MCF 10A (cell line): Measurements from ENCODE around the gene FRAS1. TPM values are rescaled to one million over a fixed set of nuclear protein-coding genes. Genes with fewer than 3 reads are reported as not detected.

Experiments
- BruUV-seq: library from RNA; stranded (reverse); fragments of 400-500 nt; replicated peaks from 2 replicates; lab custom pipeline; 2021; lab: Mats Ljungman, UMichigan
- CTCF ChIA-PET: fragments of 300-600 bp; sonication (Branson Sonifier 250); formaldehyde crosslinking; extraction: SDS; loops from one replicate; lab custom pipeline; 2021; ENCODE audit warnings: antibody characterized with exemption, inconsistent platforms; lab: Yijun Ruan, JAX
- POLR2A ChIA-PET: fragments of 300-600, 350-650 bp; sonication (Branson Sonifier 250); formaldehyde crosslinking; extraction: SDS; loops from one replicate; lab custom pipeline; 2020; ENCODE audit warnings: antibody characterized with exemption, inconsistent platforms; lab: Yijun Ruan, JAX
- DNase-seq: peaks from one replicate; pipeline ENCODE4 v3.0.0-alpha.2; 2018; ENCODE audit not compliant: unreplicated experiment
- H3K27ac Mint-ChIP-seq: one replicate; pipeline ENCODE4 v1.8.0; 2022; ENCODE audit warnings: mild to moderate bottlenecking, low read depth, mixed read lengths; ENCODE audit not compliant: unreplicated experiment
- H3K27me3 Mint-ChIP-seq: one replicate; pipeline ENCODE4 v1.8.0; 2022; ENCODE audit warnings: mixed read lengths; ENCODE audit not compliant: insufficient read depth, unreplicated experiment
- H3K36me3 Mint-ChIP-seq: one replicate; pipeline ENCODE4 v1.8.0; 2022; ENCODE audit warnings: mild to moderate bottlenecking, moderate library complexity, mixed read lengths; ENCODE audit not compliant: insufficient read depth, unreplicated experiment
- H3K4me1 Mint-ChIP-seq: one replicate; pipeline ENCODE4 v1.8.0; 2022; ENCODE audit warnings: mixed read lengths; ENCODE audit not compliant: insufficient read depth, unreplicated experiment
- H3K4me3 Mint-ChIP-seq: one replicate; pipeline ENCODE4 v1.8.0; 2022; ENCODE audit warnings: mild to moderate bottlenecking, moderate library complexity, mixed read lengths; ENCODE audit not compliant: unreplicated experiment
- H3K9me3 Mint-ChIP-seq: one replicate; pipeline ENCODE4 v1.8.0; 2022; ENCODE audit warnings: mixed read lengths; ENCODE audit not compliant: unreplicated experiment
- intact Hi-C: fragments of 100-400 bp; cut with micrococcal nuclease; formaldehyde crosslinking; loops from 2 replicates; pipeline ENCODE4 v1.14.1; 2022
- total RNA-seq: library from RNA; stranded (reverse); gene quantifications from 2 replicates; pipeline ENCODE4 v1.2.3, GENCODE V29; 2022
- TF ChIP-seq, protein P1 (sequence below): fragments of 200-600 bp; IDR thresholded peaks from one replicate; pipeline ENCODE4 v1.8.0; 2022; ENCODE audit warnings: antibody characterized with exemption, mild to moderate bottlenecking; ENCODE audit not compliant: unreplicated experiment

Gene FRAS1
- total RNA-seq, 1 experiment from 2014 or later = 2.0 TPM

DNA sequence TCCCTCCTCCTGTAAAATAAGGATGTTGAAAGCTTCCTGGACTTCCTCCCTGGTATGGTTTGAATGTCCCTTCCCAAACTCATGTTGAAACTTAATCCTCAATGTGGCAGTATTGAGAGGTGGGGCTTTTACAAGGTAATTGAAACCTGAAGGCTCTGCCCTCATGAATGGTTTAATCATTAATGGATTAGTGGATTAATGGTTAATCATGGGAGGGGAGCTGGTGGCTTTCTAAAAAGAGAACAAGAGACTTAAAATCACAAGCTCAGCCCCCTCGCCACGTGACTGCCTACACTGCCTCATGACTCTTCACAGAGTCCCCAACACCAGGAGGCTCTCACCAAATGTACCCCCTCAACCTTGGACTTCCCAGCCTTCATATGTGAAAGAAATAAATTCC, 369.8 kb downstream of the FRAS1 start:
- ChIA-PET CTCF (interaction anchor here (0.7 kb wide), 2 partner anchors 14 to 49 kb away, joined by 3 to 4 read pairs; no protein-coding TSS in a partner anchor), POLR2A (no interaction called here)
- H3K4me3 Mint-ChIP-seq = no peak overlapping the region
- no TSS peak for BruUV-seq
- intact Hi-C loops = no loop called here
- no peaks in the 10 kb centered on the region for H3K36me3 Mint-ChIP-seq
- TF ChIP-seq, protein P1, sequence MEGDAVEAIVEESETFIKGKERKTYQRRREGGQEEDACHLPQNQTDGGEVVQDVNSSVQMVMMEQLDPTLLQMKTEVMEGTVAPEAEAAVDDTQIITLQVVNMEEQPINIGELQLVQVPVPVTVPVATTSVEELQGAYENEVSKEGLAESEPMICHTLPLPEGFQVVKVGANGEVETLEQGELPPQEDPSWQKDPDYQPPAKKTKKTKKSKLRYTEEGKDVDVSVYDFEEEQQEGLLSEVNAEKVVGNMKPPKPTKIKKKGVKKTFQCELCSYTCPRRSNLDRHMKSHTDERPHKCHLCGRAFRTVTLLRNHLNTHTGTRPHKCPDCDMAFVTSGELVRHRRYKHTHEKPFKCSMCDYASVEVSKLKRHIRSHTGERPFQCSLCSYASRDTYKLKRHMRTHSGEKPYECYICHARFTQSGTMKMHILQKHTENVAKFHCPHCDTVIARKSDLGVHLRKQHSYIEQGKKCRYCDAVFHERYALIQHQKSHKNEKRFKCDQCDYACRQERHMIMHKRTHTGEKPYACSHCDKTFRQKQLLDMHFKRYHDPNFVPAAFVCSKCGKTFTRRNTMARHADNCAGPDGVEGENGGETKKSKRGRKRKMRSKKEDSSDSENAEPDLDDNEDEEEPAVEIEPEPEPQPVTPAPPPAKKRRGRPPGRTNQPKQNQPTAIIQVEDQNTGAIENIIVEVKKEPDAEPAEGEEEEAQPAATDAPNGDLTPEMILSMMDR = no peak
- H3K4me1 Mint-ChIP-seq = no peaks in the 10 kb centered on the region
- no peak overlapping the region for H3K27ac Mint-ChIP-seq
- H3K9me3 Mint-ChIP-seq = no peaks in the 10 kb centered on the region
- DNase-seq = no peak
- H3K27me3 Mint-ChIP-seq = no peaks in the 10 kb centered on the region

GRCh38 chr4:78428996-78429395, 371.9 kb downstream of the FRAS1 start:
- Mint-ChIP-seq H3K9me3 (no peaks in the 10 kb centered on the region), H3K4me1 (no peaks in the 10 kb centered on the region), H3K4me3 (no peak overlapping the region), H3K27me3 (no peaks in the 10 kb centered on the region), H3K27ac (no peak overlapping the region), H3K36me3 (no peaks in the 10 kb centered on the region)
- ChIA-PET POLR2A (no interaction called here), CTCF (no interaction called here)
- TF ChIP-seq, protein P1 = no peak
- no TSS peak for BruUV-seq
- intact Hi-C loops = no loop called here
- no peak for DNase-seq

DNA sequence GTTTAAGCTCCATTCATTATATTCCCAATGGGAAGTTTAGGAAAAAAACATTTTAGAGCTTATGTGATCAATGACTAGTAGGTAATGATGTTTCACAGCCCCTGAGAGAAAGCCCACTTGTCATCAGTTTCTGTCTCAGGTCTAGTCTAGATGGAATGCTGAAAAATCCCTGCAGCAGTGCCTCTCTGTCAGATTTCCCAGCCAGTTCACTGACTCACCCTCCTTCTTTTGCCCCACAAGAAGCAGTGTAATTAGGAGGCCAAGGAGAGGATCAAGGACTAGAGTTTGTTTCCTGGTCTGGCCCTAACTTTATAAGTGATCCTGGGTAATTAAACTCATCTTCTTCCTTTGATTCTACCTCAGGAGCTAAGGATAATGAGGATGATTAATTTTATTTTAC, 375.8 kb downstream of the FRAS1 start:
- Mint-ChIP-seq H3K4me3 (no peak overlapping the region), H3K27me3 (no peaks in the 10 kb centered on the region), H3K9me3 (no peaks in the 10 kb centered on the region), H3K4me1 (no peaks in the 10 kb centered on the region), H3K27ac (no peak overlapping the region), H3K36me3 (no peaks in the 10 kb centered on the region)
- CTCF ChIA-PET = interaction anchor here (0.6 kb wide), 1 partner anchor 224 kb away, joined by 3 read pairs; no protein-coding TSS in a partner anchor
- BruUV-seq = no TSS peak
- DNase-seq = no peak
- intact Hi-C loops = no loop called here
- TF ChIP-seq, protein P1 = no peak
- POLR2A ChIA-PET = interaction anchor here (0.6 kb wide), 1 partner anchor 8 kb away, joined by 3 read pairs; no protein-coding TSS in a partner anchor

DNA sequence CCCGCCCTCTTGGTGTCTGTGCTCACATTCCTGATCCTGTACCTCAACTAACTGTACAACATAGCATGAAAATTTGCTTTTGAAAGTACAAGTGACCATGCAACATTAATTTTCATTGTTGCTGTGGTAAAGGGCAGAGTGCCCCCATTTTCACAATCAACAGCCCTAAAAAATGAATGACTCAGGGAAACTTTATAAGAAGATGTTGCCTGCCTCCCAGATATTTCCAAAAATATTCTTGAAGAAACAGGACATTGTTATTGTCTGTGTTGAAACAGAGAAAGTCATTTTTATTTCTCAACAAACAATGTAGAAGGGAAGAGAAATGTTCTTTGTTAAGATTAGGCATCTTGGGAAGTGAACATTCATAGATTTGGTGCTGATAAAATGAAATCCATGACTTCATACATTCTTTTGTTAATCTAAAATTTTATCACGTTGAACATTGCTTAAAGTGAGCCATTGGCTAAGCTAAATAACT, 380.5 kb downstream of the FRAS1 start:
- CTCF ChIA-PET = no interaction called here
- intact Hi-C loops = no loop called here
- Mint-ChIP-seq H3K27ac (no peak overlapping the region), H3K27me3 (no peaks in the 10 kb centered on the region), H3K9me3 (no peaks in the 10 kb centered on the region), H3K36me3 (no peaks in the 10 kb centered on the region), H3K4me1 (no peaks in the 10 kb centered on the region), H3K4me3 (no peak overlapping the region)
- no TSS peak for BruUV-seq
- DNase-seq = no peak
- TF ChIP-seq, protein P1 = no peak
- POLR2A ChIA-PET = no interaction called here
